HG02943 (cell line): ENCODE measurements around the gene JADE3.
"Not testable (repeated sequence)": the region's sequence is repeated elsewhere in the genome, so short reads cannot be mapped to it uniquely, and the experiment has no call there.

Experiments
- ATAC-seq: cut with Tn5 transposase; IDR thresholded peaks from one replicate; pipeline ENCODE4 v1.9.1; 2021; ENCODE audit warnings: mild to moderate bottlenecking, low read depth, moderate library complexity; ENCODE audit not compliant: unreplicated experiment

Gene JADE3

DNA sequence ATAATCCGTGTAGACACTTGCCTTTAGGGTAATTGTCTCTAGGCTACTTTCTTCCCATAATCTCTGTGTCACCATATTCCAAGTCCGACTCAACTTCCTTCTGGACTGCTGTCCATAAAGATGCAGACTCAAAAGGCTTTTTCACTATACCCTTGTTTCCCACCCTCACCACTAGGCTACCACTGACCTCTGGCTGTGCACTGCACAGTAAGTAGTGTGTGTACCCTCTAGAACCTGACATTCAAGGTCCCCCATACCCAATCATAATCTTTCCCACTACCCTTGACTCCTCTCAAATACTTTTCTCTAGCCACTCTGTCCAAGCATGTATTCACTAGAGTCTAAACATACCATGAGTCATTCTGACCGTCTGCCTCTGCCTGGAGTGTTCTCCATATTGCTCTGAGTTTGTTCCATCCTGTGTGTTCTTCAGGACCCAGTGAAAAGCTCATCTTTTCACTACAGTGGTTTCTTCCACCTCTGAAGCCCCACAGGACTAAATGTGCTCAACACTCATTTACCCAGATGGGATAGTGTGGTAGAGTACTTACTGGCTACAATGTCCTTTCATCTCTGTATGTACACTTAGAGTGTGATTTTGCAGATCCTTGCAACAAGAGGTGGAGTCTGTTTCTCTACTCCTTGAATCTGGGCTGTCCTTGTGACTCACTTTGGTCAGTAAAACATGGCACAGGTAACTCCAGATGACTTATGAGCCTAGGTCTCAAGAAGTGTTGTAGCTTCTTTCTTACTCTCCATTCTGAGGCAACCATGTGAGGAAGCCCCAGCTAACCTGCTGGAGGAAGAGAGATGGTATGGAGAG is 17.4 kb downstream of the JADE3 start:
- no peak for ATAC-seq

DNA sequence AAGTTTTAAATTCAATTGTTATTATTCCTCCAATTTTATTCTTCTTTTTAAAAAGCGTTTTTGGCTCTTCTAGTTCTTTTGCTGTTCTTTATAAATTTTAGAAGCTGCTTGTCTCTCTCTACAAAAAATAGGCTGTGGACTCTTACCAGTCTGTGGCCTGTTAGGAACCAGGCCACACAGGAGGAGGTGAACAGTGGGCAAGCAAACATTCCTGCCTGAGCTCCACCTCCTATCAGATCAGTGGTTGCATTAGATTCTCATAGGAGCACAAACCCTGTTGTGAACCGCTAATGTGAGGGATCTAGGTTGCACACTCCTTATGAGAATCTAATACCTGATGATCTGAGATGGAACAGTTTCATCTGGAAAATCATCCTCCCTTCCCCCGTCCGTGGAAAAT is 23.1 kb downstream of the JADE3 start:
- ATAC-seq = no peak

DNA sequence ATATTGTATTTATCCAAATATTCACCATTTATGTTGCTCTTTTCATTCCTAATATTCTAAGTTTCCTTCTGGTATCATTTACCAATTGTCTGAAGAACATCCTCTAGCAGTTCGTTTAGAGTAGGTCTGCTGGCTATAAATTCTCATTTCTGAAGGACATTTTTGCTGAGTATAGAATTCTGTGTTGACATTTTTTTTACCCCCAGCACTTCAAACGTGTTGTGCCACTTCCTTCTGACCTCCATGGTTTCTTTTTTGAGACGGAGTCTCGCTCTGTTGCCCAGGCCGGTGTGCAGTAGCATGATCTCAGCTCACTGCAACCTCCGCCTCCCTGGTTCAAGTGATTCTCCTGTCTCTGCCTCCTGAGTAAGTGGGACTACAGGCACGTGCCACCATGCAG is 26.4 kb downstream of the JADE3 start:
- ATAC-seq = no peak

DNA sequence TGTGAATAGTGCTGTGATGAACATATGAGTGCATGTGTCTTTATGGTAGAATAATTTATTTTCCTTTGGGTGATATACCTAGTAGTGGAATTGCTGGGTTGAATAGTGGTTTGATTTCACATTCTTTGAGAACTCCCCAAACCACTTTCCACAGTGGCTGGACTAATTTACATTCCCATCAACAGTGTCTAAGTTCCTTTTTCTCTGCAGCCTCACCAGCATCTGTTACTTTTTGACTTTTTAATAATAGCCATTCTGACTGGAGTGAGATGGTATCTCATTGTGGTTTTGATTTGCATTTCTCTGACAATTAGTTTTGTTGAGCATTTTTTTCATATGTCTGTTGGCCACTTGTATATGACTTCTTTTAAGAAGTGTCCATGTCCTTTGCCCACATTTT is 29.1 kb downstream of the JADE3 start:
- ATAC-seq = no peak

DNA sequence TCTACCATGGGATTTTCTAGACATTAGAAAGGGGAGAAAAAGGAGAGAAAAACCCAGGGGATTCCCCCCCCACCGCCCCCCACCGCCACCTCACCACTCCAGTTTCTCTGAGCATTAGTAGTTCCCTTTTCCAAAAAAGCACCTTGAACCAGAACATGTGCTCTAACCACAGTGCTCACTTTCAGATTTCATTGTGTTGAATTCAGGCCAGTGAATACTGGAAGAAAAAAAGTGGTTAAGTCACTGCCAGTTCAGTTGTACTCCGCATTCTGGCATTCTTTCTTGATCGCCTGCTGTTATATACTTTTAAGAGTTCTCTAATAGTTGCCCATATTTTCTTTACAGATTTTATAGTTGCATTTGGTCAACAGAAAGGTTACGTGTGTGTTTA is 40.9 kb downstream of the JADE3 start:
- peak; percentile 62 for ATAC-seq

DNA sequence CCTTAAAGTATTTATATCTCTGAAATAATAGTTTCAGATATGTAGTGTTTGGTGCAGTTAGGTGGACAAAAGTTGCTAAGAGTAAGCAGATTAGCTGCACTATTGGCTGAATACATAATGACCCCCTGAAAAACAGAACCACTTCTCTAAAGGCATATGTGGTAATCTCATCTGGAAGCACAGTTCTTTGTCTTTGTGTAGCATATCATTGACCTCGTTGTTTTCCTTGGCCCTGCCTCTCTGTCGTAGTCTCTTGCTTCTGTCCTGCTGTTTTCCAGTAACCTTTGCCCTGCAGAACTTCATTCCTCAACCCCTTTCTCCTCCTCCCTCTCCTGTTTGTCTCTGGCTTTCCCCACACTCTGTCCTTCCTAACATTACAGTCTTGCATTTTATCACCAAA is 41.4 kb downstream of the JADE3 start:
- peak; percentile 17 for ATAC-seq

DNA sequence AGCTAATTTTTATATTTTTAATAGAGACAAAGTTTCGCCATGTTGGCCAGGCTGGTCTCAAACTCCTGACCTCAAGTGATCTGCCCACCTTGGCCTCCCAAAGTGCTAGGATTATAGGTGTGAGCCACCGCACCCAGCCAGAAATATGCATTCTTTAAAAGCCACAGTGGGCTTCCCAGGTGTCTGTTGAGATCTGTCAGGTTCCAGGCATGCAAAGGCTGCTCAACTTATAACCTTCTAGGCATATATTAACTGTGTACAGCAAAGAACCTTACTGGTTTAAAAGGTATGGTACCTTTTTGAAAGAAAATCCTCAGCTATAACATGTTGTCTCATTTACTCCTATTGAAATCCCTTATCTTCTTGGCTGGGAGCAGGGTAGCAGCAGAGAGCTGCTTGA is 42.5 kb downstream of the JADE3 start:
- ATAC-seq = no peak

DNA sequence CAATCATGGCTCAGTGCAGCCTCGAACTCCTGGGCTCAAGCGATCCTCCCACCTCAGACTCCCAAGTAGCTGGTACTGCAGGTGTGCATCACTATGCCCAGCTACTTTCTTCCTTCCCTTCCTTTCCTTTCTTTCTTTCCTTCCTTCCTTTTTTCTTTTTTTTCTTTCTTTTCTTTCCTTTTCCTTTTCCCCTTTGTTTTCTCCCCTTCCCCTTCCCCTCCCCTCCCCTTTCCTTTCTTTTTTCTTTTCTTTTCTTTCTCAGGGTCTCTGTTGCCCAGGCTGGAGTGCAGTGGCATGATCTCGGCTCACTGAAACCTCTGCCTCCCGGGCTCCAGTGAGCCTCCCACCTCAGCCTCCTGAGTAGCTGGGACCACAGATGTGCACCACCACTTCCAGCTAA is 44.4 kb downstream of the JADE3 start:
- ATAC-seq = not testable (repeated sequence)

DNA sequence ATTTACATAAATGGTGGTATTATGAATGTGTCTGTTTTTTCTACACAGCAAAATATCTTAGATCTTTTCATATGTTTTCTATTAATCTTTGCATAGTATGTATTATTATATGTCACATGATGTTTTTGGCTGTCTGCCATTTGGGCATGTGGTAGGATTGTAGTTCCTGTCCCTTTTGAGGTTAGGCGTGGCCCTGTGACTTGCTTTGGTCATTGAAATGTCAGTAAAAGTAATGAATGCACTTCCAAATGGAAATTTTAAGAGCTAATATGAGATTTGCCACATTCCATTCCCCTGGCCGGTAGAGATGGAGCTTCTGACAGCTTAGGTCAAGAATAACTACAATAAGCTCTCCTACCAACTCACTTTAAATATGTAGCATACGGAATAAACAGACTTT is 45.1 kb downstream of the JADE3 start:
- ATAC-seq = no peak

DNA sequence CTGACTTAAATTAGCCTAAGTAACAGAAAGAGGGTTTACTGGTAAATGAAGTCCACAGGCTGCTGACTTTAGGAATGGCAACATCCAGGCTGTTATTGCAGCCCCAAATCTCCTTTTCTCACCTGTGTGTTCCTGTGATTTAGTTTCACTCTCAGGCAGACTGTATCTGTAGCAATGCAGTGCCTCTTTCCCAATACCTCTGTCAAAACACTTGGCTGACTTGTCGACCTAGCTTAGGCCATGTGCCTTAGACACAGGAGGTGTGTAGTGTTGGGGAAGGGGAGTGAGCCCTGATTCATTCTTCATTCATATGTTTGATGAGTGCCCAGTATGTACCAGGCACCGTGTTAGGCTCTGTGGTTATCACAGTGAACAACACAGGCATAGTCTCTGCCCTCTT is 46.9 kb downstream of the JADE3 start:
- ATAC-seq = no peak

DNA sequence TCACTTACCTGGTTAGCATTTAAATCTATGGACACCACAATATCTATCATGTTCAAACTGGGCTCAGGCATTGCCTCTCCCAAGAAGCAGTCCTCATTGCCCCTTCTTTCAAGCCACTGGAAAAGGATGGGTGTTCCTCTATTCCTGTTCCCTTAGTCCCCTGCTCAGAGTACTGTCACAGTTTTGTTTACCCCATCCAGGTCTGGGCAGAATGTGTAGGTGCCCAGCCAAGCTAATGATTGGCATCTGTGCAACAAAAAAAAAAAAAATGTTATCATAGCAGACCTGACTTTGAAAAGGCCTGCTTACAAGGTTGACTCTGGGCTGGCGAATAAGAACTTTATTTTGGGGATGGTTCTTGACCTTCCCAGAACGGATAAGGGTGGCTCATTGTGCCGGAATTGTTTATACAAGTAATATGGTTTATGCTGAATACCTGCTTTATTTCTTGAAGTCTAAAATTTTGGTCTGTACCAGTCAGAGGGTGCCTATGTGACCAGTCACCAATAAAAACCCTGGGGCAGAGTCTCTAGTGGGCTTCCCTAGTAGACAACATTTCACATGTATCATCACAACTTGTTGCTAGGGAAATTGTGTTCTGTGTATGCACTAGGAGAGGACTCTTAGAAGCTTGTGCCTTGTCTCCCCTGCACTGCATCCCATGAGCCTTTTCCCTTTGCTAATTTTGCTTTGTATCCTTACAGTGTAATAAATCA is 47.9 kb downstream of the JADE3 start:
- no peak for ATAC-seq

DNA sequence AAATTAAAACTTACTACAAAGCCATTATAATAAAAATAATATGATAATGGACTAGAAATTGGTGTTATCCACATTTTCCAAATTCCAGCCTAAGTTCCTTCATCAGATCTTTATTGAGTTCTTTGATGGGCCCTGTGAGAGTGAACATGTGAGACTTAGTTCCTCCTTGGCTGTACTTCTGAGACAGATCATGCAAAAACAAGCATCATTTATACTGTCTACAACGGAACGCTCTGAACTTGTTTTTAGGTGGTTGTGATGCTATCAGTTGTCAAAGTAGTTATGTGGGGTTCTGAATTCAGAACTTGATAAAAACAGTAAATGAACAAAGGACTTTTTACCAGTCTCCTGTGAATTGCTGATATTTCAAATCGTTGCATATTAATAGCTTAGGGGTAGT is 48.9 kb downstream of the JADE3 start:
- no peak for ATAC-seq

DNA sequence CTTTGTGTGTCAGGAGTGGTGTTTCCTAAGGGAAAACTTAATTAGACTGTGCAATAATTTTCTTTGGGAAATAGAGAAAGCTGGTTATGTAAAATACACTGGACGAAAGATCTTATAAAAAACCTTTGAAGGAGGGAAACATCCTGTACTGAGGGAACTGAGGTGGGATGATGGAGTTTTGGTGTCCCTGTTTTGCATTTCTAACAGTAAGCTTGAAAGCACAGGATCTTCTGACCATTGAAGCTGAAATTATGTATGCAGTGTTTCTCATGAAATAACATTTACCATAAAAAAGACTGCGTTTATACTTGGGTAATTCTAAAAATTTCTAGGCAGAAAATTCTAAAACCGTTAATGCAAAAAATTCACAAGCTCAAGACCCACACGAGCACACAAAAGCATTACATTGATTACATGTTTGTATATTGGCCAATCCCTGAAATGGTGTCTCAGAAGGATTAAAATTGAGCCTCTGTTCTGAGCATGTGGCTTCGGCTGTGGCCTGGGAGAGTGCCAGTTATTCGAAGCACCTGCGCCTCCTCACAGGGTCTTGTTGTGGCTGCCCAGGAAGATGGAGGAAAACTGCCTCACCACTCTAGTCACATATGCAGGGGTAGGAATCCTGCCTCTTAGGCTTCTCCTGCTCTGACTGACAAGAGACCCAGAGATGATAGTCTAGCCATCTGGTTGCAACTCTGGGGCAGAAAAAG is 49.5 kb downstream of the JADE3 start:
- no peak for ATAC-seq

DNA sequence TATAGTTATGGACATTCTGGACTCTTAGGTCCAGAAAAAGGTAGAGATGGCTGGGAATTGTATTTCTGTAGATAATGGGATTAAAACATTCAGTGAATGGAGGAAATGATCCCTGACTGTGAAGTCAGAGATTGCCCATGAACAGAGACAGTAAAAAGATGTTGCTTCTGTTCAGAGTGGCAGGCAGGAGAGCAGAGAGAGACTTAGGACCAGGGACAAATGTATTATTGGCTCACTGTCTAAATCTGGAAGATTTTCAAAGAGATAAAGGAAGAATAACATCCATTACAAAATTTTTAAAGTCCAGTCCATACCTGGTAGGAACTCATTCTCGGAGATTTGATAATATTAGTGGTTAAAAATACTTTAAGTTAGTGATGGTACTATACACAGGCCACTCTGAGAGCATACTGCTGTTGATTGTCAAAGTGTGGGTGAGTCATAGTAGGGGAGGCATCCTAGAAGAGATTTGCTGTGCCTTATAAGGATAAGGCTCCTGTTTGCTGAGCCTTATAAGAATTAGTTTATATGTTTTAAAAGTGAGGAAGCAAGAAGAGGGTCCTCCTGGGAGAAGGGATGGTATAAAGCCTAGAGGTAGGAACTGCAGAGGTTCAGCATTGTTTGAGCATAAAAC is 53.0 kb downstream of the JADE3 start:
- no peak for ATAC-seq

DNA sequence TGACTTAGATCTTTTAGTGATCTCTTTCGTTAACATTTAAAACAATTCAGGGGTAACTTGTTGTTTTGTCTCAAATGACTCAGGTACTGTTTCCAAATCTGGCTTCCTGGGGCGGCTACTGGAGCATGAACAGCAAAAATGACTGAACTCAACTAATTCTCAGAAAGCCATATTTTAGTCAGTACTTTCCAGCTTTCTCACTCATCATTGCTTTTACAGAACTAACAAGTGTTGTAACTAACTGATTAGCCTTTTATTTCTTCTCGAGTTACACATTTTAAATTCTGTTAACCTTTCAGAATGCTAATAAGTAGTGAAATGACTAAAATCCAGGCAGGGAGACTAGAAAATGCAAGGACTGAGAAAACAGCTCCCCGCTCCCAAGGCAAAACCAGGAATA is 55.3 kb downstream of the JADE3 start:
- no peak for ATAC-seq

DNA sequence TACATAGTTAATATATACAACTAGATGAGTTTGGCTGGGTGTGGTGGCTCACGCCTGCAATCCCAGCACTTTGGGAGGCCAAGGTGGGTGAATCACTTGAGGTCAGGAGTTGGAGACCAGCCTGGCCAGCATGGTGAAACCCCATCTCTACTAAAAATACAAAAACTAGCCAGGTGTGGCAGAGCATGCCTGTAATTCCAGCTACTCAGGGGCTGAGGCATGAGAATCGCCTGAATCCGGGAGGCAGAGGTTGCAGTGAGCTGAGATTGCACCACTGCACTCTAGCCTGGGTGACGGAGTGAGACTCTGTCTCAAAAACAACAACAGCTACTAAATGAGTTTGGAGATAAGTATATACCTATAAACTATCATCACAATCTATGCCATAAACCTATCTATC is 64.8 kb downstream of the JADE3 start:
- ATAC-seq = not testable (repeated sequence)

DNA sequence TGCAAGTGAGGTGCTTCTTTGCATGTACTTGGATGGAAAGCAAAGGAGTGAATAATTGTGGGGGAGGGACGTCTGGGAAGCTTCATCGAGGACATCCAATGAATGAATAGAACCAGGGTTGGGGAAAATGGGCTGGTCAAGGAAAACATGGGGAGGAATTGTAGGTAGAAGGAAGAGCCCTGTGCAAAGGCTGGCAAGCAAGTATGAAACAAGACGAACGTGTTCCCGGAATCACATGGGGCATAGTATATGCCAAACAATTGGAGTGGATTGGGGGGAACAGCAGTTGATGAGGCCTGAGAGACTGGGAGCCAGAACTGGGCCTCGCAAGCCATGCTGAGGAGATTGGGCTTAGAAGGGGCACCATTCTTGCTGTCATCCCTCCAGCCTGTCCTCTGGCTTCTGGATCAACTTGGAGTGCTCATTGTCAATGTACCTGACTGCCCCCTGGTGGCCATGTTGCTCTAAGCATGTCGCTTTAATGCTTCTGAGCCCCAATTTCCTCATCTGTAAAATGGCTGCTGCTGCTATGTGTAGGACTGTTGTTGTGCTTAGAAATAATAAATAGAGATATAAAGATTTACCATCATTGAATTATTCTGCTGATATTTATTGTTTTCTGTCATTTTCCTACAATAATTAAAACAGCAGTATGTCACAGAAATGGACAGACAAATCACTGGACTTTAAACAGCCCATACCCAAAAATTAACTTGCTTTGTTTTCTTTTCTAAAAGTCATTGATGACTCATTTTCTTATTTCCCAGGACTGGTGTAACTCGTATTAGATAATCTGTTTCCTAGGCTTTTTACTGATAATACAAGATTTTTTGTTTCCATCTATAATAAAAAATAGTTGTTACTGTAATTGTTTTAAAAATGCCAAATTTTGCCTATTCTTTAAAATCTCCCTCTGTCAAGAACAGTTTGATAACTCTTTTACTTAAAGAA is 66.4 kb downstream of the JADE3 start:
- ATAC-seq = no peak

DNA sequence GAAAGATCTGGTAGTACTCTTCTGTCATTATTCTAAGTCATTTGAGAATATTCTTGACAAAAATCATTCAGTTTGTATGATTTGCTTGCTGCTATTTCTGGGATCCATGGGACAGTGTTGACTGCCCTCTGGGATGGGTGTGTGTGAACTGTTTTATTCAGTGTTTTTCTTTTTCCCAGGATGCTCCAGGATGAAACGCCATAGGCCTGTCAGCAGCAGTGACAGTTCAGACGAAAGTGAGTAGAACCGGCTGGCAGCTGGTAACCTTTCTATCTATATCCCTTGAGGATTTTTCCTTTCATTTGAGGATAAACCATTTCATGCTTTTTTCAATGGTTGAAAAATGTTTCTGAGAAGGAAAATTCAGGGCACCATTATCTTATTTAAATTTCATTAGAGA is 72.5 kb downstream of the JADE3 start:
- no peak for ATAC-seq

DNA sequence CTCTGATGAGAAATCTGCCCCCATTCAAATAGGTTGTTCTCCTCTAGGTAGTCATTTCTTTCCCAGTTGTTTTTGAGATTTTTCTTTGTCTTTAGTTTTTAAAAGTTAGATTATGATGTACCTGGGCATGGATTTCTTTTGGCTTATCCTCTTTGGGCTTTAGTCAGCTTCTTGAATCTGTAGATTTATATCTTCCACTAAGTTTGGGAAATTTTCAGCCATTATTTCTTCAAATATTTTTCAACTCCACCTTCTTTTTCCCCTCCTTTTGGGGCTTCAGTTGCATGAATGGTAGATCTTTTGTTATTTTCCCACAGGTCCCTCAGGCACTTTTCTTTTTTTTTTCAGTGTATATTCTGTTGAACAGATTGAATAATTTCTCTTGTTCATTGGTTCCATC is 77.3 kb downstream of the JADE3 start:
- ATAC-seq = no peak

DNA sequence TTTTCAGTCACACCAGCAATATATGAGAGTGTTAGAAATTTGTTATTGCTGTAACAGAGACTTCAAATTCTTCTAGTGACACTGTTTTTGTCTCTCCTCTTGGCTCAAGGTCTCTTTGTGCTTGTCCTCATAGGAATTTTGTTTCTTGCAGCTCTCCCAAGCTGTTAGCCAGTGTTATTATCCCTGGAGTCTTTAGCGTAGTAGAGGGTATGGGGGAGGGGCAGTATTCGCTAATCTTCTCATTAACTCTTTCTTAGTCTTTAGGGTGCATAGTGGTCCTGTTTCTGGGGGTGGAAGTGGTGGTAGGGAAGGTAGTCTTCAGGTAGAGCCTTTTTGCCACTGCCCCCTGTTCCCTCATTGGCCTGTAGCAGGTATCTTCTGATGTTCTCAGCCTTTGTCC is 79.4 kb downstream of the JADE3 start:
- ATAC-seq = no peak
